IMR-90 (cell line): Measurements from ENCODE around the gene ABCB9. TPM values are rescaled to one million over a fixed set of nuclear protein-coding genes. Genes with fewer than 3 reads are reported as not detected.

Experiments
- ATAC-seq: fragments of 200-7000 bp; cut with Tn5 transposase; 2 replicates; pipeline ENCODE4 v1.9.1; 2020; ENCODE audit warnings: low read depth, mild to moderate bottlenecking, moderate library complexity
- BruUV-seq: library from RNA; stranded (reverse); fragments of 400-500 nt; replicated peaks from 2 replicates; lab custom pipeline; 2021; lab: Mats Ljungman, UMichigan
- CTCF ChIA-PET: fragments of 300-600 bp; formaldehyde crosslinking; extraction: SDS; loops from one replicate; lab custom pipeline; 2021; ENCODE audit warnings: antibody characterized with exemption; lab: Yijun Ruan, JAX
- POLR2A ChIA-PET: fragments of 300-600 bp; sonication (Branson Sonifier 250); formaldehyde crosslinking; loops from one replicate; lab custom pipeline; 2022; ENCODE audit warnings: antibody characterized with exemption; ENCODE audit not compliant: unreplicated experiment; lab: Charles Lee
- DNase-seq: peaks from one replicate; pipeline ENCODE4 v3.0.0; 2013
- H2AFZ ChIP-seq: replicated peaks from 2 replicates; pipeline ENCODE3; 2013; ENCODE audit warnings: low read length, mild to moderate bottlenecking; ENCODE audit not compliant: poor library complexity
- H2AK5ac ChIP-seq: 2 replicates; pipeline ENCODE4 v1.6.1; 2013; ENCODE audit warnings: low read depth, low read length, inconsistent platforms
- H2AK9ac ChIP-seq: replicated peaks from 2 replicates; pipeline ENCODE3; 2013; ENCODE audit warnings: mild to moderate bottlenecking, low read depth, low read length, moderate library complexity; ENCODE audit not compliant: poor library complexity
- H2BK120ac ChIP-seq: 2 replicates; pipeline ENCODE4 v1.6.1; 2013; ENCODE audit warnings: low read depth, low read length, inconsistent platforms
- H2BK15ac ChIP-seq: 3 replicates; pipeline ENCODE4 v1.6.1; 2013; ENCODE audit warnings: low read depth, low read length, inconsistent platforms
- H2BK20ac ChIP-seq: 2 replicates; pipeline ENCODE4 v1.6.1; 2013; ENCODE audit warnings: low read depth, mild to moderate bottlenecking, inconsistent platforms, low read length, moderate library complexity
- H2BK5ac ChIP-seq: 2 replicates; pipeline ENCODE4 v1.6.1; 2013; ENCODE audit warnings: mild to moderate bottlenecking, low read depth, low read length, inconsistent platforms; ENCODE audit not compliant: poor library complexity, severe bottlenecking
- H3K14ac ChIP-seq: replicated peaks from 2 replicates; pipeline ENCODE4 v1.6.1; 2013; ENCODE audit warnings: low read depth, low read length, inconsistent platforms
- H3K18ac ChIP-seq: 2 replicates; pipeline ENCODE4 v1.6.1; 2013; ENCODE audit warnings: low read depth, low read length, control low read depth
- H3K23ac ChIP-seq: 2 replicates; pipeline ENCODE4 v1.6.1; 2013; ENCODE audit warnings: low read depth, low read length, inconsistent platforms
- H3K27ac ChIP-seq: 2 replicates; pipeline ENCODE4 v1.5.1; 2013; ENCODE audit warnings: mild to moderate bottlenecking, control low read depth, low read length; ENCODE audit not compliant: insufficient read depth
- H3K27me3 ChIP-seq: 2 replicates; pipeline ENCODE4 v1.6.1; 2013; ENCODE audit warnings: low read length; ENCODE audit not compliant: control insufficient read depth, insufficient read depth
- H3K36me3 ChIP-seq: 2 replicates; pipeline ENCODE4 v1.6.1; 2013; ENCODE audit warnings: low read length, mixed read lengths; ENCODE audit not compliant: control insufficient read depth, insufficient read depth
- H3K4ac ChIP-seq: 2 replicates; pipeline ENCODE4 v1.6.1; 2013; ENCODE audit warnings: low read depth, low read length, inconsistent platforms
- H3K4me1 ChIP-seq: 2 replicates; pipeline ENCODE4 v1.6.1; 2013; ENCODE audit warnings: low read length, mixed read lengths; ENCODE audit not compliant: control insufficient read depth, insufficient read depth
- H3K4me2 ChIP-seq: 2 replicates; pipeline ENCODE4 v1.6.1; 2013; ENCODE audit warnings: low read depth, mild to moderate bottlenecking, control low read depth, low read length, moderate library complexity
- H3K4me3 ChIP-seq: 2 replicates; pipeline ENCODE4 v1.5.1; 2013; ENCODE audit warnings: low read depth, mild to moderate bottlenecking, control low read depth, low read length, moderate library complexity; ENCODE audit not compliant: insufficient read depth
- H3K56ac ChIP-seq: 2 replicates; pipeline ENCODE4 v1.6.1; 2013; ENCODE audit warnings: low read length, inconsistent platforms; ENCODE audit not compliant: insufficient read depth; ENCODE audit errors: extremely low read depth
- H3K79me1 ChIP-seq, 2 experiments: 2 replicates each; pipeline ENCODE4 v1.6.1; 2013; ENCODE audit warnings: low read length in 2 of 2, inconsistent platforms in 1 of 2, low read depth in 1 of 2
- H3K9ac ChIP-seq: 2 replicates; pipeline ENCODE4 v1.6.1; 2013; ENCODE audit warnings: low read depth, low read length, control low read depth
- H3K9me1 ChIP-seq: 2 replicates; pipeline ENCODE4 v1.6.1; 2013; ENCODE audit warnings: low read length, inconsistent platforms; ENCODE audit not compliant: insufficient read depth
- H3K9me3 ChIP-seq: 2 replicates; pipeline ENCODE4 v1.6.1; 2013; ENCODE audit warnings: low read length; ENCODE audit not compliant: control insufficient read depth, insufficient read depth
- H4K20me1 ChIP-seq: 2 replicates; pipeline ENCODE4 v1.6.1; 2013; ENCODE audit warnings: low read length, inconsistent platforms; ENCODE audit not compliant: insufficient read depth
- H4K5ac ChIP-seq: 2 replicates; pipeline ENCODE4 v1.6.1; 2013; ENCODE audit warnings: mild to moderate bottlenecking, low read depth, low read length, control low read depth
- H4K8ac ChIP-seq, 2 experiments: 2 replicates each; pipeline ENCODE4 v1.6.1; 2013; ENCODE audit warnings: low read depth in 2 of 2, low read length in 2 of 2, control low read depth in 1 of 2, inconsistent platforms in 1 of 2
- H4K91ac ChIP-seq: 2 replicates; pipeline ENCODE4 v1.6.1; 2013; ENCODE audit warnings: low read depth, low read length, inconsistent platforms; ENCODE audit not compliant: insufficient read depth
- BHLHE40 ChIP-seq: fragments of 150-350 bp; IDR thresholded peaks from 2 replicates; pipeline ENCODE4 v1.6.1; 2016; ENCODE audit warnings: mild to moderate bottlenecking, low read depth, low read length
- CEBPB ChIP-seq: IDR thresholded peaks from 2 replicates; pipeline ENCODE4 v1.6.1; 2012; ENCODE audit warnings: low read depth, low read length, improper control_type of control experiment
- CHD1 ChIP-seq: IDR thresholded peaks from 2 replicates; pipeline ENCODE4 v1.6.1; 2012; ENCODE audit warnings: low read depth, low read length, improper control_type of control experiment
- ELK1 ChIP-seq: fragments of 150-350 bp; IDR thresholded peaks from 2 replicates; pipeline ENCODE4 v1.6.1; 2016; ENCODE audit warnings: low read depth, mild to moderate bottlenecking, low read length, moderate library complexity, borderline replicate concordance
- FOS ChIP-seq: fragments of 150-350 bp; IDR thresholded peaks from 2 replicates; pipeline ENCODE4 v1.6.1; 2016; ENCODE audit warnings: low read depth, low read length
- MAFK ChIP-seq: IDR thresholded peaks from 2 replicates; pipeline ENCODE4 v1.6.1; 2012; ENCODE audit warnings: low read depth, low read length, improper control_type of control experiment
- MAZ ChIP-seq: IDR thresholded peaks from 2 replicates; pipeline ENCODE4 v1.6.1; 2012; ENCODE audit warnings: low read depth, mild to moderate bottlenecking, low read length, improper control_type of control experiment, moderate library complexity, borderline replicate concordance
- MXI1 ChIP-seq: IDR thresholded peaks from 2 replicates; pipeline ENCODE4 v1.6.1; 2012; ENCODE audit warnings: low read depth, mild to moderate bottlenecking, low read length, moderate library complexity, borderline replicate concordance
- NFE2L2 ChIP-seq: fragments of 150-350 bp; IDR thresholded peaks from 2 replicates; pipeline ENCODE4 v1.6.1; 2016; ENCODE audit warnings: low read depth, mild to moderate bottlenecking, low read length
- POLR2A ChIP-seq: IDR thresholded peaks from 2 replicates; pipeline ENCODE4 v1.6.1; 2012; ENCODE audit warnings: mild to moderate bottlenecking, low read depth, low read length
- RAD21 ChIP-seq: IDR thresholded peaks from 2 replicates; pipeline ENCODE4 v1.6.1; 2012; ENCODE audit warnings: low read length, improper control_type of control experiment
- RCOR1 ChIP-seq: IDR thresholded peaks from 2 replicates; pipeline ENCODE4 v1.6.1; 2012; ENCODE audit warnings: mild to moderate bottlenecking, low read length, improper control_type of control experiment; ENCODE audit not compliant: insufficient replicate concordance
- RFX5 ChIP-seq: IDR thresholded peaks from 2 replicates; pipeline ENCODE4 v1.8.0; 2012; ENCODE audit warnings: low read depth, mild to moderate bottlenecking, low read length, moderate library complexity
- SMC3 ChIP-seq: fragments of 150-350 bp; IDR thresholded peaks from 2 replicates; pipeline ENCODE4 v1.6.1; 2016; ENCODE audit warnings: low read depth, mild to moderate bottlenecking, antibody characterized with exemption, low read length, moderate library complexity
- WGBS, 2 experiments: methylation state at CpG; one replicate each; pipeline versions ENCODE4 v1.1.5 to v1.1.7; 2013; ENCODE audit warnings: missing lambda C conversion rate in 2 of 2; ENCODE audit not compliant: insufficient read length in 1 of 2; ENCODE audit errors: extremely low coverage in 2 of 2; 5-methylcytosine and 5-hydroxymethylcytosine counted together
- dilution Hi-C: fragments of 300-500 bp; cut with HindIII; formaldehyde crosslinking; loops from one replicate; pipeline ENCODE4 v1.14.3; 2018; ENCODE audit warnings: low sequenced_read_pairs; ENCODE audit not compliant: unreplicated experiment
- in situ Hi-C: fragments of 300-500 bp; cut with MboI; formaldehyde crosslinking; loops from 3 replicates; pipeline ENCODE4 v1.14.3; 2019; ENCODE audit warnings: low sequenced_read_pairs, inconsistent platforms, mixed read lengths
- intact Hi-C: fragments of 100-400 bp; cut with micrococcal nuclease; formaldehyde crosslinking; loops from 2 replicates; pipeline ENCODE4 v1.10.0; 2022
- polyA plus RNA-seq, 3 experiments: library from polyadenylated mRNA; depleted of rRNA; stranded (reverse); fragments of >200 nt; gene quantifications; 2 replicates each; pipeline ENCODE4 v1.2.3, GENCODE V29; 2012; ENCODE audit warnings: low replicate concordance in 1 of 3
- total RNA-seq: library from RNA; depleted of rRNA; stranded (reverse); fragments of >200 nt; gene quantifications from 2 replicates; pipeline ENCODE4 v1.2.3, GENCODE V29; 2012

Gene ABCB9
- total and polyA plus RNA-seq, 2 of the 4 experiments (the other 2 are of a cell fraction): 5.6 to 8.3 TPM

GRCh38 chr12:122894193-122895121 is 71.8 kb downstream of the ABCB9 start:
- Histone ChIP-seq H2BK15ac (no peak overlapping the region), H4K8ac (peak overlapping the region in 1 of 2 experiments; percentile 94; a peak in 1 of 4 replicates), H3K9me3 (no peaks in the 10 kb centered on the region), H3K79me1 (peaks cover 0 to 70% of the 10 kb centered on the region in 2 experiments; a peak in 2 of 4 replicates), H3K9ac (peak overlapping the region; percentile 98), H2AFZ (no peak overlapping the region), H3K4me2 (peak overlapping the region; percentile 97), H3K56ac (peak overlapping the region; percentile 87), H3K4me1 (peaks cover 19% of the 10 kb centered on the region), H2BK120ac (no peak overlapping the region), H4K91ac (peak overlapping the region; percentile 77; the same call in 1 of the 2 replicates), H3K14ac (peak overlapping the region; percentile 99), H2AK5ac (peak overlapping the region; percentile 85), H3K27me3 (no peaks in the 10 kb centered on the region), H3K4me3 (peak overlapping the region; percentile 97), H3K18ac (peak overlapping the region; percentile 83; the same call in 1 of the 2 replicates), H3K4ac (peak overlapping the region; percentile 97), H2BK20ac (no peak overlapping the region), H4K20me1 (peaks cover 53% of the 10 kb centered on the region; the same call in 1 of the 2 replicates), H4K5ac (no peak overlapping the region), H2AK9ac (peak overlapping the region; percentile 97), H3K36me3 (no peaks in the 10 kb centered on the region; the same call in 1 of the 2 replicates), H3K9me1 (peaks cover 25% of the 10 kb centered on the region), H2BK5ac (peak overlapping the region; percentile 40), H3K27ac (peak overlapping the region; percentile 93), H3K23ac (peak overlapping the region; percentile 98)
- no peak for ATAC-seq
- ChIA-PET POLR2A (no interaction called here), CTCF (interaction anchor here (0.6 to 1.1 kb wide), 2 partner anchors 10 to 68 kb away, joined by 6 to 7 read pairs; no protein-coding TSS in a partner anchor)
- dilution Hi-C loops: no loop called here
- BruUV-seq: no TSS peak
- no peak for DNase-seq
- in situ Hi-C loops: no loop called here
- TF ChIP-seq CHD1: no peak
- TF ChIP-seq MXI1: no peak
- TF ChIP-seq RCOR1: no peak
- TF ChIP-seq SMC3: no peak
- no peak for TF ChIP-seq RFX5
- TF ChIP-seq RAD21: no peak
- no peak for TF ChIP-seq FOS
- no peak for TF ChIP-seq ELK1
- TF ChIP-seq NFE2L2: no peak
- no peak for TF ChIP-seq CEBPB
- no peak for TF ChIP-seq MAFK
- TF ChIP-seq POLR2A: no peak
- no peak for TF ChIP-seq BHLHE40
- no peak for TF ChIP-seq MAZ
- intact Hi-C loops: loop anchor here (10.0 kb wide), 1 partner anchor 340 kb away; the partner anchor contains the start of genes MPHOSPH9 and MTRFR
- 21% methylated on average over 6 of the region's 15 CpGs; no CpG with 5 or more reads in 1 of the 2 experiments for WGBS, 2 experiments
